ENCODE results near the gene ZNF19. TPM values are rescaled to one million over a fixed set of nuclear protein-coding genes. Genes with fewer than 3 reads are reported as not detected.

The ZNF19 gene
- total RNA-seq, 1 donor from 2014 or later, result 1.7 TPM

DNA sequence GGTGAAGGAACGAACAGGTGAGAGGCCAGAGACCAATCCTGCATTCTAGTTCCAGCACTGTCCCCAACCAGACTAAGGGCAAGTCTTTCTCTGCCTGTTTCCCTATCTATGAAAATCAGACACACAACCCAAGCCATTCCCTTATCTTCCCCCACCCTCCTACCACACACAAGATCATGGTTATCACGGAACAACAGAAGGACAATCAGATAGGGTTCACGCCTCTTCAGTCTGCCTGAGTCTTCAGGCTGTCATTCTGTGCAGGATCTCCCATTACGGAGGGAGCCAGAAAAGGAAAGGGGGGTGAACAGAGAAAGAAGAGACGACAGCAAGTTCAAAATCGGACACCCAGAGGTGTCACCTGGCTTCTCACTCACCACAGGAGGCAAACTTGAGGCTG lies 58.4 kb downstream of the ZNF19 start:
- Histone ChIP-seq H3K36me3 (no peaks in the 10 kb centered on the region), H3K4me3 (no peak overlapping the region), H3K4me1 (no peaks in the 10 kb centered on the region), H3K27me3 (ENCODE audit: low read depth) (peaks cover 78% of the 10 kb centered on the region), H3K27ac (replicated peaks) (no peak overlapping the region), H3K9me3 (replicated peaks) (peaks cover 18% of the 10 kb centered on the region)
- TF ChIP-seq, protein P1, sequence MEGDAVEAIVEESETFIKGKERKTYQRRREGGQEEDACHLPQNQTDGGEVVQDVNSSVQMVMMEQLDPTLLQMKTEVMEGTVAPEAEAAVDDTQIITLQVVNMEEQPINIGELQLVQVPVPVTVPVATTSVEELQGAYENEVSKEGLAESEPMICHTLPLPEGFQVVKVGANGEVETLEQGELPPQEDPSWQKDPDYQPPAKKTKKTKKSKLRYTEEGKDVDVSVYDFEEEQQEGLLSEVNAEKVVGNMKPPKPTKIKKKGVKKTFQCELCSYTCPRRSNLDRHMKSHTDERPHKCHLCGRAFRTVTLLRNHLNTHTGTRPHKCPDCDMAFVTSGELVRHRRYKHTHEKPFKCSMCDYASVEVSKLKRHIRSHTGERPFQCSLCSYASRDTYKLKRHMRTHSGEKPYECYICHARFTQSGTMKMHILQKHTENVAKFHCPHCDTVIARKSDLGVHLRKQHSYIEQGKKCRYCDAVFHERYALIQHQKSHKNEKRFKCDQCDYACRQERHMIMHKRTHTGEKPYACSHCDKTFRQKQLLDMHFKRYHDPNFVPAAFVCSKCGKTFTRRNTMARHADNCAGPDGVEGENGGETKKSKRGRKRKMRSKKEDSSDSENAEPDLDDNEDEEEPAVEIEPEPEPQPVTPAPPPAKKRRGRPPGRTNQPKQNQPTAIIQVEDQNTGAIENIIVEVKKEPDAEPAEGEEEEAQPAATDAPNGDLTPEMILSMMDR (IDR thresholded peaks at IDR 0.05; ENCODE audit: borderline replicate concordance), result no peak
- intact Hi-C loops (cut with micrococcal nuclease), result no loop called here
- DNase-seq, result no peak

DNA sequence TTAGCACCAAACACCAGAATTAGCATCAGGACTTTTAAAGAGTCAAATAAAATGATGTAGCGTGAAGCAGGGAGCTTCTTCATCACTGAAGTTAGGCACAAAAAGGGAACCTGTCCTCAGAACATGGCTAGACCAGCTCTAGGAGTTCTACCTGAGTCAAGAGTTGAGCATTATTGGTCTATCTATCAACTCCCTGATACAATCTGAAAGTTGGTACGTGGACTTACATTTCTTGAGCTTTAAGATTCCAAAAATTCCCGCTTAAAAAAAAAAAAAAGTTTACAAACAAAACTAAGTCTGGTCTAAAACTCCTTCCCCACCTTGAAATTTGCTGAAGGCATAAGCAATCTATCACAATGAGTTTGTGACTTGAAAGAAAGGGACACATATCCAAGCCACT lies 59.5 kb downstream of the ZNF19 start:
- Histone ChIP-seq H3K4me3 (no peak overlapping the region), H3K27ac (replicated peaks) (no peak overlapping the region), H3K9me3 (replicated peaks) (peaks cover 18% of the 10 kb centered on the region), H3K27me3 (ENCODE audit: low read depth) (peaks cover 85% of the 10 kb centered on the region), H3K36me3 (no peaks in the 10 kb centered on the region), H3K4me1 (no peaks in the 10 kb centered on the region)
- TF ChIP-seq, protein P1 (IDR thresholded peaks at IDR 0.05; ENCODE audit: borderline replicate concordance), result no peak
- intact Hi-C loops (cut with micrococcal nuclease), result no loop called here
- no peak for DNase-seq

DNA sequence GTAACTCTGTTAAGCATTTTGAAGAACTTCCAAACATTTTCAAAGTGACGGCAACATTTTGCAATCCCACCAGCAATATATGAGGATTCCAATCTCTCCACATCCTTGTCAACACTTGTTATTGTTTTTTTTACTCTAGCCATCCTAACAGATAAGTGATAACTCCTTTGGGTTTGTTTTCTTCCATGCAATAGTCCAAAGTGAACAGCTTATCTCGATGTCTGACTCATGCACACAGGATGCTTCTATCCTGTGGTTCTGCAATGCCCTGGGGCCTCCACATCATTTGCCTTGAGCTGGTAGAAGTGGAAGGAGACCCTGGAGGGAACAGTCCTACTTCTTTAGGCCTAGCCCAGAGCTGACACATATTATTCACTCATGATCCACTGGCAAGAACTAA lies 60.2 kb downstream of the ZNF19 start:
- intact Hi-C loops (cut with micrococcal nuclease), result no loop called here
- H3K27ac ChIP-seq (replicated peaks), result no peak overlapping the region
- H3K9me3 ChIP-seq (replicated peaks), result peaks cover 18% of the 10 kb centered on the region
- H3K36me3 ChIP-seq, result no peaks in the 10 kb centered on the region
- DNase-seq, result no peak
- no peak overlapping the region for H3K4me3 ChIP-seq
- TF ChIP-seq, protein P1 (IDR thresholded peaks at IDR 0.05; ENCODE audit: borderline replicate concordance), result no peak
- H3K4me1 ChIP-seq, result no peaks in the 10 kb centered on the region
- H3K27me3 ChIP-seq (ENCODE audit: low read depth), result peaks cover 92% of the 10 kb centered on the region

DNA sequence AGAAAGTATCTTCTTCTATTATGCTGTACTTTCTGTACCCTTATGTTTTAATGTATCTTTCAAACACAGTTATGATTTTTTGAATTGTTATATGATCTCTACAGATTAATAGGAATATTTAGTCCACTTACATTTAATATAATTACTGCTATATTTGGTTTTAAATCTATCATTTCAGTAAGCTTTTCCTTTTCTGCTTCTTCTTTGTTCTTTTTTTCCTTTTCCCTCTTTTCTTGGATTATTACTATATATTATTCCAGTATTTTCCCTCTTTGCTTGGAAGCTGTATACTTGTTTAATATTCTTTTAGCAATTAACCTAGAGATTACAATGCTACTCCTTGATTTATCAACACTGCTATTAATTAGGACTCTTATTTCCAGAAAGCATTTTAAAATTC lies 60.7 kb downstream of the ZNF19 start:
- TF ChIP-seq, protein P1 (IDR thresholded peaks at IDR 0.05; ENCODE audit: borderline replicate concordance), result no peak
- no peaks in the 10 kb centered on the region for H3K4me1 ChIP-seq
- peaks cover 18% of the 10 kb centered on the region for H3K9me3 ChIP-seq (replicated peaks)
- H3K27me3 ChIP-seq (ENCODE audit: low read depth), result peaks cover 97% of the 10 kb centered on the region
- intact Hi-C loops (cut with micrococcal nuclease), result no loop called here
- no peak overlapping the region for H3K27ac ChIP-seq (replicated peaks)
- DNase-seq, result no peak
- H3K4me3 ChIP-seq, result no peak overlapping the region
- no peaks in the 10 kb centered on the region for H3K36me3 ChIP-seq

DNA sequence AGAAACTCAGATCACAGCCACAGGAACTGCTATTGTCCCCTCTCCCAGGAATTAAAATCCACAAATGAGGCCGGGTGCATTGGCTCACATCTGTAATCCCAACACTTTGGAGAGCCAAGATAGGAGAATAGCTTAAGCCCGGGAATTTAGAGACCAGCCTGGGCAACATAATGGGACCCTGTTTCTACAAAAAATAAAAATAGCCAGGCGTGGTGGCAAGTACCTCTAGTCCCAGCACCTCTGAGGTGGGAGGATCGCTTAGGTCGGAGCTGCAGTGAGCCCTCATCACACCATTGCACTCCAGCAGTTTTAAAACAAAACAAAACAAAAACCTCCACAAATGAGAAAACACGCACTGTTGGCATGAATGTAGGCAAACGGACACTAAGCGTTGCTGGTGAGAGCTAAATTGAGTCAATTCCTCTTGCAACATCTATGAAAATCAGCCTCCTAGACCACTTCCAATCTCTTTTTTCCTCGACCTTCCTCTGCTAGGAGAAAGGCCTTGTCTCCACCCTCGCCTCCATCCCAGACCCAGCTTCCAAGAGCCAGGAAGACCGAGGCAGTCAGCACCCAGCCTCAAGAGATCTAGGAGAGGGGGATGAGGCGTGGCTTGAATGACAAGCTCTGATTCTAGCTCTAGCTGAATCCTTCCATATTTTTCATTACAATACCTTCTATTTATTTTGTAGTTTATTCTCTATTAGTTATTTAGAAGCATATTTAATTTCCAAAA lies 62.1 kb downstream of the ZNF19 start:
- no peaks in the 10 kb centered on the region for H3K36me3 ChIP-seq
- intact Hi-C loops (cut with micrococcal nuclease), result no loop called here
- H3K27me3 ChIP-seq (ENCODE audit: low read depth), result peaks cover 100% of the 10 kb centered on the region

More for the DNA sequence above, 62.1 kb downstream of the ZNF19 start:
- Histone ChIP-seq H3K27ac (replicated peaks) (no peak overlapping the region), H3K4me3 (no peak overlapping the region), H3K4me1 (no peaks in the 10 kb centered on the region), H3K9me3 (replicated peaks) (peaks cover 18% of the 10 kb centered on the region)
- no peak for DNase-seq
- TF ChIP-seq, protein P1 (IDR thresholded peaks at IDR 0.05; ENCODE audit: borderline replicate concordance), result no peak
